K562 (cell line): ENCODE measurements around the gene CIAO2B. TPM values are rescaled to one million over a fixed set of nuclear protein-coding genes. Genes with fewer than 3 reads are reported as not detected.

ENCODE experiments used
- CEBPZ ChIP-seq: fragments of 150-350 bp; IDR thresholded peaks from 2 replicates; pipeline ENCODE4 v1.6.1; 2014; ENCODE audit warnings: low read depth, mild to moderate bottlenecking, low read length, borderline replicate concordance
- E2F6 ChIP-seq, 2 experiments: IDR thresholded peaks; 2 replicates each; pipeline ENCODE4 v1.6.1; 2011; ENCODE audit warnings: borderline replicate concordance in 1 of 2, control low read depth in 1 of 2, low read depth in 1 of 2, low read length in 1 of 2, mild to moderate bottlenecking in 1 of 2, mixed read lengths in 1 of 2, moderate library complexity in 1 of 2; ENCODE audit not compliant: insufficient read depth in 1 of 2, insufficient read length in 1 of 2, poor library complexity in 1 of 2, severe bottlenecking in 1 of 2; ENCODE audit errors: extremely low read depth in 1 of 2
- ELF4 ChIP-seq: fragments of 450-650 bp; formaldehyde crosslinking; IDR thresholded peaks from 2 replicates; pipeline ENCODE4 v1.4.0; 2022; ENCODE audit warnings: missing genetic modification characterization
- SP1 ChIP-seq: sonication (generic); formaldehyde crosslinking; IDR thresholded peaks from 2 replicates; pipeline ENCODE4 v1.8.1; 2022; ENCODE audit warnings: mild to moderate bottlenecking, missing genetic modification reagents
- TCF15 ChIP-seq: fragments of 250-450 bp; sonication (Bioruptor Pico); IDR thresholded peaks from 2 replicates; pipeline ENCODE4 v1.8.0; 2022; ENCODE audit warnings: moderate library complexity, mild to moderate bottlenecking, inconsistent platforms
- TFE3 ChIP-seq: fragments of 450-650 bp; formaldehyde crosslinking; IDR thresholded peaks from 2 replicates; pipeline ENCODE4 v1.4.0; 2020; ENCODE audit warnings: mild to moderate bottlenecking, mixed read lengths
- ZKSCAN8 ChIP-seq: fragments of 200-800 bp; sonication (Bioruptor generic); IDR thresholded peaks from 2 replicates; pipeline ENCODE4 v1.6.1; 2016; ENCODE audit warnings: missing genetic modification characterization, missing compliant biosample characterization
- ZNF121 ChIP-seq: sonication (generic); formaldehyde crosslinking; conservative IDR thresholded peaks from 2 replicates; pipeline ENCODE4 v1.8.0; 2022; ENCODE audit warnings: missing genetic modification reagents
- ZNF384 ChIP-seq: IDR thresholded peaks from 2 replicates; pipeline ENCODE4 v1.6.1; 2012; ENCODE audit warnings: low read depth, low read length, improper control_type of control experiment
- ZNF445 ChIP-seq: fragments of 250-450 bp; sonication (Bioruptor Pico); IDR thresholded peaks from 2 replicates; pipeline ENCODE4 v1.4.0; 2020; ENCODE audit warnings: low read depth, mild to moderate bottlenecking, moderate library complexity
- ZNF586 ChIP-seq: fragments of 450-650 bp; formaldehyde crosslinking; conservative IDR thresholded peaks from 2 replicates; pipeline ENCODE4 v1.4.0; 2020; ENCODE audit warnings: mild to moderate bottlenecking, moderate library complexity
- ZNF707 ChIP-seq: fragments of 250-450 bp; sonication (Bioruptor Pico); conservative IDR thresholded peaks from 2 replicates; pipeline ENCODE4 v1.8.0; 2022; ENCODE audit warnings: inconsistent platforms, mild to moderate bottlenecking, moderate library complexity
- polyA plus RNA-seq, 8 experiments: library from polyadenylated mRNA; depleted of rRNA in 4 of 8; stranded (reverse) in 5 of 8; unstranded in 3 of 8; fragments of >200 nt; fragmentation: Nextera tagmentation in 2 of 8; fragmentation: Illumina TruSeq in 1 of 8; extraction: Ambion mirVana in 2 of 8; extraction: Trizol in 1 of 8; gene quantifications; 2 replicates each; pipeline versions ENCODE4 v1.2.1 to v1.2.3, GENCODE V29; 2011 to 2014; ENCODE audit warnings: inconsistent platforms in 1 of 8, missing spikeins in 1 of 8
- total RNA-seq, 7 experiments: library from RNA; depleted of rRNA in 6 of 7; stranded (reverse); fragments of >200 nt in 6 of 7; fragmentation: Illumina TruSeq in 2 of 7; extraction: Trizol in 2 of 7; gene quantifications; 2 replicates each; pipeline versions ENCODE4 v1.2.1 to v1.2.3, GENCODE V29; 2011 to 2021; ENCODE audit warnings: low replicate concordance in 1 of 7
- TF ChIP-seq, protein P1 (sequence below): fragments of 150-350 bp; conservative IDR thresholded peaks from 2 replicates; pipeline ENCODE4 v1.6.1; 2014; ENCODE audit warnings: low read length
- TF ChIP-seq, protein P2 (sequence below): sonication (generic); formaldehyde crosslinking; IDR thresholded peaks from 2 replicates; pipeline ENCODE4 v1.8.0; 2022; ENCODE audit warnings: mild to moderate bottlenecking, missing genetic modification reagents

Gene CIAO2B
- total and polyA plus RNA-seq, 9 of the 15 experiments (the other 6 are each of a cell fraction or from before 2014, with no cell fraction given), result 86.8 to 182 (median 113) TPM

DNA sequence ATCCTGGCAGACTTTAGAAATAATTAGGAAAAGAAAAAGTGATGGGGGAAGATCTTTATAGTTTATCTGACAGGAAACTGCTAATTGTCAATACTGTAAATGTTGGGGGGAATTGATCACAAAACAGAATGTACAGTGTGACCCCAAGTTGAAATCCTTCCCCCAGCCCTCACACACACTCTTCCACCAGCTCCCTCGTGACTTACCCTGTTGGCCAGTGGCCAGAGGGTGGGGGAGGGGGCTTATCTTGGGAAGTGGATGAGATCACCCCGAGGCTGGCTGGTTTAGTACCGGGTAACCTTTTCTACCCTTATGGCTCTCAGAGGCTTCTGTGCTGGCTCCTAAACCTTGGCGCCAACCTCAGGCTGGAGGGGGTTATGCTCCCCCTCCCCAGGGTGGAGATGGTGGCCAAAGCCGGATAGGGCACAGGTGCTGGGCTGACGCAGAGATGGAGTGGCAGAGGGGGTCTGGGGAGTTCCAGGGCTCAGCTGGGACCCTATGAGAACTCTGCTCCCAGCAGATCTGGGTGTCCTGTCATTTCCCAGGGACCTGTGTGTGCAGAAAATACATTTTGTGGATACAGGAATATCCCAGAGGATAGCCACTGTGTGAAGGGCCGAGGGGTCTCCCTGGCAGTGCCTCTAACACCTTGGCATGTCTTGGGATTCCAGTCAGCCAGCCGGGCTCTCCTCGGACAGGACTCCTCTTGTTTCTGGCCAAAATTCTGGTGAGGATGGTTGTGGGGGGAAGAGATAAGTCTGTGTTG, 34.1 kb downstream of the CIAO2B start (continued):
- TF ChIP-seq, protein P1, sequence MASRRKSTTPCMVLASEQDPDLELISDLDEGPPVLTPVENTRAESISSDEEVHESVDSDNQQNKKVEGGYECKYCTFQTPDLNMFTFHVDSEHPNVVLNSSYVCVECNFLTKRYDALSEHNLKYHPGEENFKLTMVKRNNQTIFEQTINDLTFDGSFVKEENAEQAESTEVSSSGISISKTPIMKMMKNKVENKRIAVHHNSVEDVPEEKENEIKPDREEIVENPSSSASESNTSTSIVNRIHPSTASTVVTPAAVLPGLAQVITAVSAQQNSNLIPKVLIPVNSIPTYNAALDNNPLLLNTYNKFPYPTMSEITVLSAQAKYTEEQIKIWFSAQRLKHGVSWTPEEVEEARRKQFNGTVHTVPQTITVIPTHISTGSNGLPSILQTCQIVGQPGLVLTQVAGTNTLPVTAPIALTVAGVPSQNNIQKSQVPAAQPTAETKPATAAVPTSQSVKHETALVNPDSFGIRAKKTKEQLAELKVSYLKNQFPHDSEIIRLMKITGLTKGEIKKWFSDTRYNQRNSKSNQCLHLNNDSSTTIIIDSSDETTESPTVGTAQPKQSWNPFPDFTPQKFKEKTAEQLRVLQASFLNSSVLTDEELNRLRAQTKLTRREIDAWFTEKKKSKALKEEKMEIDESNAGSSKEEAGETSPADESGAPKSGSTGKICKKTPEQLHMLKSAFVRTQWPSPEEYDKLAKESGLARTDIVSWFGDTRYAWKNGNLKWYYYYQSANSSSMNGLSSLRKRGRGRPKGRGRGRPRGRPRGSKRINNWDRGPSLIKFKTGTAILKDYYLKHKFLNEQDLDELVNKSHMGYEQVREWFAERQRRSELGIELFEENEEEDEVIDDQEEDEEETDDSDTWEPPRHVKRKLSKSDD, result no peak
- TF ChIP-seq E2F6 (IDR thresholded peaks at IDR 0.05; ENCODE audit: borderline replicate concordance in 1 of 2, extremely low read depth in 1 of 2, insufficient read depth in 1 of 2, insufficient read length in 1 of 2, low read depth in 1 of 2, low read length in 1 of 2, poor library complexity in 1 of 2, severe bottlenecking in 1 of 2) (peak in 1 of 2 experiments; percentile 47), ZNF384 (0 out of 2 replicates have a peak, but pooled peaks have one; percentile 14), TCF15 (no peak), ZNF707 (CRISPR knock-in tag) (no peak), SP1 (CRISPR knock-in tag) (peak; percentile 60; the same call in 1 of the 2 replicates), ZNF586 (CRISPR knock-in tag) (no peak), ZKSCAN8 (peak; percentile 26; the same call in 1 of the 2 replicates), ZNF445 (0 out of 2 replicates have a peak, but pooled peaks have one; percentile 7), TFE3 (CRISPR knock-in tag) (peak; percentile 88), ZNF121 (CRISPR knock-in tag) (no peak), ELF4 (CRISPR knock-in tag) (no peak), CEBPZ (no peak)
- TF ChIP-seq, protein P2, sequence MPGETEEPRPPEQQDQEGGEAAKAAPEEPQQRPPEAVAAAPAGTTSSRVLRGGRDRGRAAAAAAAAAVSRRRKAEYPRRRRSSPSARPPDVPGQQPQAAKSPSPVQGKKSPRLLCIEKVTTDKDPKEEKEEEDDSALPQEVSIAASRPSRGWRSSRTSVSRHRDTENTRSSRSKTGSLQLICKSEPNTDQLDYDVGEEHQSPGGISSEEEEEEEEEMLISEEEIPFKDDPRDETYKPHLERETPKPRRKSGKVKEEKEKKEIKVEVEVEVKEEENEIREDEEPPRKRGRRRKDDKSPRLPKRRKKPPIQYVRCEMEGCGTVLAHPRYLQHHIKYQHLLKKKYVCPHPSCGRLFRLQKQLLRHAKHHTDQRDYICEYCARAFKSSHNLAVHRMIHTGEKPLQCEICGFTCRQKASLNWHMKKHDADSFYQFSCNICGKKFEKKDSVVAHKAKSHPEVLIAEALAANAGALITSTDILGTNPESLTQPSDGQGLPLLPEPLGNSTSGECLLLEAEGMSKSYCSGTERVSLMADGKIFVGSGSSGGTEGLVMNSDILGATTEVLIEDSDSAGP (CRISPR knock-in tag), result no peak
